Measurements from ENCODE around the gene EIF5A. TPM values are rescaled to one million over a fixed set of nuclear protein-coding genes. Genes with fewer than 3 reads are reported as not detected.

Gene EIF5A
- total and polyA plus RNA-seq, 2 experiments from 2014 or later: 319 to 988 TPM

DNA sequence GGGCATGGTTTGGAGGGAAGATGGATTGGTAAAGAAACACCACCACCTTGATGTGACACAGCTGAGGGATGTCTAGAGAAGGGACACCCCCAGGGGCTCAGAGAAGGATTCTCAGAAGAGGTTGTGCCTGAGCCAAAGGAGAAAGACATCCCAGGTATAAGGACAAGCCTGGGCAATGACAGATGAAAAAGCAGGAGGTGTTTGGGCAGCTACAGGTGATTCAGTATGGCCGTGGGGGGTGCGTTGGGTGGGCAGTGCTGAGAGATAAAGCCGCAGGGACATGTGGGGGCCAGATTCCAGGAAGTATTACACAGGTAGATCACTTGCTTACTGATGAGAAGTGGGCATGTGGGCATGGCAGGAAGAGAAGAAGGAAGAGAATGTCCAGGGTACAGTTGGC lies 54.5 kb downstream of the EIF5A start:
- Histone ChIP-seq H3K36me3 (no peaks in the 10 kb centered on the region), H3K9me3 (ENCODE audit: low read depth) (no peaks in the 10 kb centered on the region), H3K4me3 (no peak overlapping the region), H3K27ac (no peak overlapping the region), H3K4me1 (ENCODE audit: low read depth) (no peaks in the 10 kb centered on the region), H3K27me3 (no peaks in the 10 kb centered on the region)
- DNase-seq (ENCODE audit: low read depth in 1 of 2, low spot score in 1 of 2): no peak
- TF ChIP-seq, protein P1, sequence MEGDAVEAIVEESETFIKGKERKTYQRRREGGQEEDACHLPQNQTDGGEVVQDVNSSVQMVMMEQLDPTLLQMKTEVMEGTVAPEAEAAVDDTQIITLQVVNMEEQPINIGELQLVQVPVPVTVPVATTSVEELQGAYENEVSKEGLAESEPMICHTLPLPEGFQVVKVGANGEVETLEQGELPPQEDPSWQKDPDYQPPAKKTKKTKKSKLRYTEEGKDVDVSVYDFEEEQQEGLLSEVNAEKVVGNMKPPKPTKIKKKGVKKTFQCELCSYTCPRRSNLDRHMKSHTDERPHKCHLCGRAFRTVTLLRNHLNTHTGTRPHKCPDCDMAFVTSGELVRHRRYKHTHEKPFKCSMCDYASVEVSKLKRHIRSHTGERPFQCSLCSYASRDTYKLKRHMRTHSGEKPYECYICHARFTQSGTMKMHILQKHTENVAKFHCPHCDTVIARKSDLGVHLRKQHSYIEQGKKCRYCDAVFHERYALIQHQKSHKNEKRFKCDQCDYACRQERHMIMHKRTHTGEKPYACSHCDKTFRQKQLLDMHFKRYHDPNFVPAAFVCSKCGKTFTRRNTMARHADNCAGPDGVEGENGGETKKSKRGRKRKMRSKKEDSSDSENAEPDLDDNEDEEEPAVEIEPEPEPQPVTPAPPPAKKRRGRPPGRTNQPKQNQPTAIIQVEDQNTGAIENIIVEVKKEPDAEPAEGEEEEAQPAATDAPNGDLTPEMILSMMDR (IDR thresholded peaks at IDR 0.05; ENCODE audit: low read depth, low read length): no peak

Other genes with a start within 250 kb of the EIF5A start
Only the 30 nearest of the 32 such genes appear.
- gene ASGR2, start 192.8 kb upstream of the EIF5A start, total RNA-seq: not detected in 2 replicates
- 0.10 TPM in 1 of 2 replicates, not detected in the other for gene ASGR2, start 192.8 kb upstream of the EIF5A start, polyA plus RNA-seq
- gene ASGR1, start 128.3 kb upstream of the EIF5A start, total RNA-seq: 19.8 and 20.2 TPM in 2 replicates
- gene ASGR1, start 128.3 kb upstream of the EIF5A start, polyA plus RNA-seq: 19.2 and 21.7 TPM in 2 replicates
- gene DLG4, start 87.8 kb upstream of the EIF5A start, total RNA-seq: 32.9 and 40.6 TPM in 2 replicates
- 6.8 and 7.4 TPM in 2 replicates for gene DLG4, start 87.8 kb upstream of the EIF5A start, polyA plus RNA-seq
- 291 and 364 TPM in 2 replicates for gene ACADVL, start 87.7 kb upstream of the EIF5A start, total RNA-seq
- 573 and 681 TPM in 2 replicates for gene ACADVL, start 87.7 kb upstream of the EIF5A start, polyA plus RNA-seq
- 87.4 and 121 TPM in 2 replicates for gene DVL2, start 73.1 kb upstream of the EIF5A start, total RNA-seq
- gene DVL2, start 73.1 kb upstream of the EIF5A start, polyA plus RNA-seq: 79.2 and 80.3 TPM in 2 replicates
- 53.5 and 57.7 TPM in 2 replicates for gene PHF23, start 68.2 kb upstream of the EIF5A start, total RNA-seq
- 53.9 and 65.0 TPM in 2 replicates for gene PHF23, start 68.2 kb upstream of the EIF5A start, polyA plus RNA-seq
- gene GABARAP, start 65.2 kb upstream of the EIF5A start, total RNA-seq: 517 and 760 TPM in 2 replicates
- gene GABARAP, start 65.2 kb upstream of the EIF5A start, polyA plus RNA-seq: 772 and 773 TPM in 2 replicates
- 76.0 and 78.3 TPM in 2 replicates for gene CTDNEP1, start 55.9 kb upstream of the EIF5A start, total RNA-seq
- 92.5 and 98.6 TPM in 2 replicates for gene CTDNEP1, start 55.9 kb upstream of the EIF5A start, polyA plus RNA-seq
- gene ELP5, start 55.4 kb upstream of the EIF5A start, total RNA-seq: 54.5 and 68.8 TPM in 2 replicates
- gene ELP5, start 55.4 kb upstream of the EIF5A start, polyA plus RNA-seq: 62.3 and 82.9 TPM in 2 replicates
- 0.32 and 0.51 TPM in 2 replicates for gene CLDN7, start 45.1 kb upstream of the EIF5A start, total RNA-seq
- 0.83 and 0.99 TPM in 2 replicates for gene CLDN7, start 45.1 kb upstream of the EIF5A start, polyA plus RNA-seq
- gene SLC2A4, start 25.9 kb upstream of the EIF5A start, total RNA-seq: 36.3 and 42.6 TPM in 2 replicates
- 23.4 and 32.7 TPM in 2 replicates for gene SLC2A4, start 25.9 kb upstream of the EIF5A start, polyA plus RNA-seq
- gene YBX2, start 13.0 kb upstream of the EIF5A start, total RNA-seq: 27.8 and 56.2 TPM in 2 replicates
- gene YBX2, start 13.0 kb upstream of the EIF5A start, polyA plus RNA-seq: 20.9 and 32.7 TPM in 2 replicates
- 59.9 and 76.2 TPM in 2 replicates for gene GPS2, start 7.7 kb downstream of the EIF5A start, total RNA-seq
- 68.7 and 97.4 TPM in 2 replicates for gene GPS2, start 7.7 kb downstream of the EIF5A start, polyA plus RNA-seq
- 25.3 and 32.4 TPM in 2 replicates for gene NEURL4, start 21.7 kb downstream of the EIF5A start, total RNA-seq
- 12.2 and 15.5 TPM in 2 replicates for gene NEURL4, start 21.7 kb downstream of the EIF5A start, polyA plus RNA-seq
- 1.4 and 6.9 TPM in 2 replicates for gene ACAP1, start 28.9 kb downstream of the EIF5A start, total RNA-seq
- gene ACAP1, start 28.9 kb downstream of the EIF5A start, polyA plus RNA-seq: 25.9 and 32.1 TPM in 2 replicates
- 15.9 and 18.4 TPM in 2 replicates for gene KCTD11, start 44.5 kb downstream of the EIF5A start, total RNA-seq
- 10.7 and 14.0 TPM in 2 replicates for gene KCTD11, start 44.5 kb downstream of the EIF5A start, polyA plus RNA-seq
- gene TMEM95, start 47.5 kb downstream of the EIF5A start, total RNA-seq: not detected in 2 replicates
- gene TMEM95, start 47.5 kb downstream of the EIF5A start, polyA plus RNA-seq: not detected in 2 replicates
- 1.3 and 2.6 TPM in 2 replicates for gene TNK1, start 73.5 kb downstream of the EIF5A start, total RNA-seq
- 2.9 and 4.3 TPM in 2 replicates for gene TNK1, start 73.5 kb downstream of the EIF5A start, polyA plus RNA-seq
- 25.9 and 33.4 TPM in 2 replicates for gene PLSCR3, start 86.9 kb downstream of the EIF5A start, total RNA-seq
- 39.1 and 40.3 TPM in 2 replicates for gene PLSCR3, start 86.9 kb downstream of the EIF5A start, polyA plus RNA-seq
- gene TMEM256, start 96.5 kb downstream of the EIF5A start, total RNA-seq: 85.4 and 122 TPM in 2 replicates
- 117 and 193 TPM in 2 replicates for gene TMEM256, start 96.5 kb downstream of the EIF5A start, polyA plus RNA-seq
- 14.8 and 26.3 TPM in 2 replicates for gene NLGN2, start 100.2 kb downstream of the EIF5A start, total RNA-seq
- 5.2 and 8.4 TPM in 2 replicates for gene NLGN2, start 100.2 kb downstream of the EIF5A start, polyA plus RNA-seq
- not detected in 2 replicates for gene SPEM1, start 112.7 kb downstream of the EIF5A start, total RNA-seq
- not detected in 2 replicates for gene SPEM1, start 112.7 kb downstream of the EIF5A start, polyA plus RNA-seq
- gene SPEM2, start 118.0 kb downstream of the EIF5A start, total RNA-seq: not detected in 2 replicates
- not detected in 2 replicates for gene SPEM2, start 118.0 kb downstream of the EIF5A start, polyA plus RNA-seq
- gene SPEM3, start 121.2 kb downstream of the EIF5A start, total RNA-seq: not detected in 2 replicates
- not detected in 2 replicates for gene SPEM3, start 121.2 kb downstream of the EIF5A start, polyA plus RNA-seq
- 10.7 and 12.1 TPM in 2 replicates for gene TMEM102, start 127.8 kb downstream of the EIF5A start, total RNA-seq
- gene TMEM102, start 127.8 kb downstream of the EIF5A start, polyA plus RNA-seq: 7.9 and 10.9 TPM in 2 replicates
- 51.9 and 56.8 TPM in 2 replicates for gene FGF11, start 131.9 kb downstream of the EIF5A start, total RNA-seq
- 50.4 and 63.6 TPM in 2 replicates for gene FGF11, start 131.9 kb downstream of the EIF5A start, polyA plus RNA-seq
- 8.5 and 14.0 TPM in 2 replicates for gene CHRNB1, start 137.4 kb downstream of the EIF5A start, total RNA-seq
- gene CHRNB1, start 137.4 kb downstream of the EIF5A start, polyA plus RNA-seq: 28.6 and 34.5 TPM in 2 replicates
- gene ZBTB4, start 172.0 kb downstream of the EIF5A start, total RNA-seq: 28.5 and 40.4 TPM in 2 replicates
- gene ZBTB4, start 172.0 kb downstream of the EIF5A start, polyA plus RNA-seq: 17.9 and 26.6 TPM in 2 replicates
- not detected in 2 replicates for gene SLC35G6, start 173.8 kb downstream of the EIF5A start, total RNA-seq
- 0.10 and 1.9 TPM in 2 replicates for gene SLC35G6, start 173.8 kb downstream of the EIF5A start, polyA plus RNA-seq
- gene POLR2A, start 176.7 kb downstream of the EIF5A start, total RNA-seq: 40.7 and 41.3 TPM in 2 replicates
- gene POLR2A, start 176.7 kb downstream of the EIF5A start, polyA plus RNA-seq: 53.8 and 62.3 TPM in 2 replicates

All from cardiac muscle cell (in vitro differentiated cells and primary cell).